GM10847 (cell line): Measurements from ENCODE around the gene CYBC1.

Source experiments
- POLR2A ChIP-seq: IDR thresholded peaks from 2 replicates; pipeline ENCODE4 v1.6.1; 2011; ENCODE audit not compliant: insufficient read length; ENCODE audit errors: extremely low read depth

Gene CYBC1

GRCh38 chr17:82410014-82410716 lies 40.4 kb downstream of the CYBC1 start:
- TF ChIP-seq POLR2A, result no peak

- no peak for TF ChIP-seq POLR2A
Measured at GRCh38 chr17:82408938-82409318, 41.6 kb downstream of the CYBC1 start.

DNA sequence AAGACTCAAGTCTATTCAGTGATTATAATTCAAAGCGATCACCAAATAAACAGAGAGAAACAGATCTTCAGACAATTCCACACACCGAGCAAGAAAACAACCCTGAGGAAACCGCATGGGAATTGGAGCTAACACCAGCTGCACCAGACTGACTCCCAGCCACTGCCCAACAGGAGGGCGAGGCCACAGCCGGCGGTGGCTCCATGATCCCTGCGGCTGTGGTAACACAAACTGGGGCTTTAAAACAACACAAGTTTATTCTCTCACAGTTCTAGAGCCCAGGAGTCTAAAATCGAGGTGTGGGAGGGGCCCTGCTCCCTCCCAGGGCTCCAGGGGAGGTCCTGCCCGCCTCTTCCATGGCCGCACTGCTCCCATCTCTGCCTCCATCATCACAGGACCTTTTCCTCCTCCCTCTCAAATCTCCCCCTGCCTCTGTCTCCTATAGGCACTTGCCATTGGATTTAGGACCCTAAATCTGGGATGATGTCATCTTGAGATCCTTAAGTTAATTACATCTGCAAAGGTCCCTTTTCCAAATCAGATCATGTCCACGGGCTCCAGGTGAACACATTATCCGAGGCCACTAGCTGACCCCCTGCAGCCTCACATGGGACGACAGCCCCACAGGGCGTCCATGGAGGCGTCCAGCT lies 42.1 kb downstream of the CYBC1 start:
- no peak for TF ChIP-seq POLR2A

- TF ChIP-seq POLR2A, result no peak
Measured at GRCh38 chr17:82407255-82407654, 43.3 kb downstream of the CYBC1 start.

DNA sequence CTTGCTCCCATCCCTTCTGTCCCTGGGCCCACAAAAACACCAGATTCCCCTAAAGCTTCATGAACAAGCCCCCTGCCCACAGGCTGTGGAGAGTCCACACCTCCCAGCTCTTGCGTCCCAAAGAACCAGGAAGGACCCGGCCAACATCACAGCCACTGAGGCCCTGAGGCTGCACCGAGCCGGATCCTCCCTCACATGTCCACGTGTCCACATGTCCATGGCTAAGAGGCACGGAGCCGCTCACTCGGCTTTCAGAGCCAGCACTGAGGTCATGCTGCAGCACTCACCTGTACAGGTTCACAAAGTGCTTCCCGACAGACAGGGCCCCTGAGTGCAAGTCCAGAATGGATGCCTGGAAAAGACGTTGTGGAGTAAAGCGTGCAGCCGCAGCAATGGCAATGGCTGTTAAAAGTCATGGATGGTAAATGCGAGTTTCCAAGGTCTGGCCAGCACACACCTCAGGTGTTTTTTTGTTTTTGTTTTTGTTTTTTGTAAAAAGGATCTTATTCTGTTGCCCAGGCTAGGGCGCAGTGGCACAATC lies 44.4 kb downstream of the CYBC1 start:
- TF ChIP-seq POLR2A, result no peak

DNA sequence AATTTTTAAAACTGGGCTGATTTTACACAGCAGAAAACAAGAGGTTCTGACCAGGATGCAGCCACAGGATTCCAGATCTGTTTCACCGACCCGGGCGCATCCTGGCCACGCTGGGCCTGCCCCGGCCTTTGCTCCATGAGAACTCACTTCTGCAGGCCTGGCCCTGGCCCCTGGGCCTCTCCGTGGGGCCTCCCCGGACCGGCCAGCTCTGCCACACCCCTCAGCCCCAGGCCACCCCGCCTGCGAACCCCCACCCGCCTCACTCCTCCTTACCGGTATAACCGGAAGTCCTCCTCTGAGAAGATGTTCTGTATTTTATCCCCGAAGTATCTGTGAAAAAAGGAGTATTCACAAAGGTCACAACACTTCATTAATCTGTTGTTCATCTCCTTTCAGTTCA lies 45.5 kb downstream of the CYBC1 start:
- no peak for TF ChIP-seq POLR2A

DNA sequence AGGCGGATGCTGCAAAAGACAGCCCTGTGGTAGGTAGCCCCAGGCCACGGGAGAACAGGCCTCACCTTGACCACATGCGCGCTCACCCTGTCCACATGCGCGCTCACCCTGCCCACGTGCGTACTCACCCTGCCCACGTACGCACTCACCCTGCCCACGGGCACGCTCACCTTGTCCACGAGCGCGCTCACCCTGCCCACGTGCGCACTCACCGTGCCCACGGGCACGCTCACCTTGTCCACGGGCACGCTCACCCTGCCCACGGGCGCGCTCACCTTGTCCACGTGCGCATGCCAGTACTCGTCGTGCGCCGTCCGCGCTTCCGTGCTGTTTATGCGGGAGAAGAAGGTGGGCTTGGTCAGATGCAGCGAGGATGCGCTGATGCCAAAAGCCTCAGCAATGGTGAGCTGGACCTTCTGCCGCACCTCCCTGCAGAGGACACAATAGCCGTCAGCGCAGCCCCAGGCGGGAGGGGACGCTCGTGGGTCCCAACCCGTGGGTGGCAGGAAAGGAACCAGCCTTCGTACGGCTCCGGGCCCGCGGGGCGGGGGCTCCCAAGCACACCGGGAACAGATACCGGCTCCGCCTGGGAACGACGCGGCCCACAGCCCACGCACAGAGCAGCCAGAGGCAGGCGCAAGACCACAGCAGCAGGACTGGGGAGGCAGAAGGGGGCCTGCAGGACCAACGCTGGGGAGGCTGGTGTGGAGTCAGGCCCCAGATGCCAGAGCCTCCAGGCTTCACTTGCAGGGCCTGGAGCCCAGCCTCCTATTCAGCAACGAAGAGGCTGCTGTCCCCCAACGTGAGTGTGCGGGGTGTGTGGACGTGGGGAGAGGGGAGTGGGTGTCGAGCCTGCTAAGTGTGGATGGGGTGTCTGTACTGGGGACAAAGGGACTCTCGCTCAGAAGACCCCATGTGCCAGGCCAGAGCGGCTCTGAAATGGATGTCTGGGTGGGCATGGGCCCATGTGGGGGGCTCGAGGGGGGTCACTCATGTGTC lies 46.6 kb downstream of the CYBC1 start:
- TF ChIP-seq POLR2A, result no peak

DNA sequence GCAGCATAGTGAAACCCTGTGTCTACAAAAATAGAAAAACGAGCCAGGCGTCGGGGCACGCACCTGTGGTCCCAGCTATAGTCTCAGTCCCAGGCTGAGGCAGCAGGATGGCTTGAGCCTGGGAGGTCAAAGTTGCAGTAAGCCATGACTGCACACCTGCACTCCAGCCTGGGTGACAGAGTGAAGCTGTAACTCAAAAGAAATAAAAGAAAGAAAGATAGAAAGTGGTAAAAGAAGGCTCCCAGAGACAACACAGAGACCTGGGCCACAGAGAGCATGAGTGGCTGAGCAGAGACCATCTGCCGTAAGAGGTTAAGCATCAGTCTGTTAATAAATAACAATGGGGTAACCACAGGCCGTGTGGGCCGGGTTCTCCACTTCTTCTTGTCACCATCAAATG lies 47.7 kb downstream of the CYBC1 start:
- no peak for TF ChIP-seq POLR2A

GRCh38 chr17:82400830-82401229 lies 49.7 kb downstream of the CYBC1 start:
- TF ChIP-seq POLR2A, result no peak

DNA sequence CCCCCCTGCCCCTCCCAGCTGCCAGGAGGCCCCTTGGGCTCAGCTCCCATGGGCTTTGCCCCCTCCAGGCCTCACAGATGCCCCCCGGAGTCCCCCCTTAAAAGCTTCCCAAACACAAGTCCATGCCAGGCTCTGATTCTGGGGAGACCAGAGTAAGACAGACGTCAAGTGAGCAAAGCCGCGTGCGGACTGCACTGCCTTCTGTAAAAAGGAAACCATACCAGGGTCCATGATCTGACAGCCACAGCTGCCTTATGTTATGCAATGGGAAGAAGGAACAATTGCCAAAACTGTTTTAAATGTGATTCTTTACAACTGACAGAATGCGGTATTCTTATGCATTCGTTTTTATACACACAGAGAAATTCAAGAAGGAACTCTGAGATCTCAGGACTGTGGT lies 50.3 kb downstream of the CYBC1 start:
- TF ChIP-seq POLR2A, result no peak

- TF ChIP-seq POLR2A, result no peak
Measured at GRCh38 chr17:82399601-82400101, 50.9 kb downstream of the CYBC1 start.

DNA sequence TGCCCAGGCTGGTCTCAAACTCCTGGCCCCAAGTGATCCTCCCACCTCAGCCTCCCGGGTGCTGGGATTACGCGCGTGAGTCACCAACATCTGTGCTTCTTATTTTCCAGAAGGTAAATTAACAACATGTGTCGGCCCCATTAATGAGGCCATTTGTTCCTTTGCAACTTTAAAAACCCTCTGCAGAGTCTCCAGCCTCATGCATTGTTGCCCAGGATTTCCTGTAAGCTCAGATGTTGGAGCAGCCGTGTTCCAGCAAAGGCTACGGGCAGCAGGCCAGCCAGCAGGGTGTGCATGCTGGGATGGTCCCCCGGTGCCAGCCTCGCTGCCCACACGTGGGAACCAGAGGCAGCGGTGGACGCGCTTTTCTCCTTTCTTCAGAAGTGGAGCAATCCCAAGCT lies 51.5 kb downstream of the CYBC1 start:
- no peak for TF ChIP-seq POLR2A

DNA sequence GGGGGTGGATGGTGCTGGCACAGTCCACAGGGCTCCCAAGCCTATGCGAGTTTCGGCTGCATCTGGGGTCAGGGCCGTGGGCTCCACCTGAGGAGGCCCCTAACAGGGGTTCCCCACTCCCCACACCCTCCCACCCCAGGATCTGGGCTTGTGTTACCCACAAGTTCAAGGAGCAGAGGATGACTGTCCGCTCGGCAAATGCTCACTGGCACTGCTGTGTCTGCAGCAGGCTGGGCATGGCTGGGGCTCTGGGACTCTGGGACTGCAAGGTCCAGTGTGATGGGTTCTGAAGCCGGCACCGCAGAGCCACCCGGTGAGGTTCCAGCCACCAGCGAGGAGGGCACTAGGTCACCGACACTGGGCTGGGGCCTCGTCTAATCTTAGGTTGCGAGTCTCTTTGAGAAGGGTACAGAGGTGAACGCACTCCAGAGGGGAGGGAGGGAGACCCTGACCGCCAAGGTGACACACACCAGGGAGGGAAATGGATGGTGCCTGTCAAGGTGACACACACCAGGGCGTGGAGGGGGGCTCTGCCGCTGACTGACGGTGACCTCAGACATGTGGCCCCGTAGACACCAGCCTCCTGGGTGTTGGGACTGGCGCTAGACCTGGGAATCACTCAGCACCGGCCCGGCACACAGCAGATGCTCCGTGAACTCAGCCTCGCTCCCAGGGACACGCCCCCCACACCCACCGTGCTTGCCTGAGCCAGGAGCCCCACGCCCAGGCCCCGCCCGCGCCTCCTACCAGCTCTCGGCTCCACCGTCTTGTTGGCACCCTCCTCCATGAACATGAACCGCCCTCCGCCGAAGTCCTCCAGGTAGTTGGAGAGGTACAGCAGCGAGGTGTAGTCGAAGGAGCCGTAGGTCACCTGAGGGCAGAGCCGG lies 52.9 kb downstream of the CYBC1 start:
- no peak for TF ChIP-seq POLR2A
